Kidney (tissue), 14 donors: ENCODE data around the gene PHYHD1. TPM values are rescaled to one million over a fixed set of nuclear protein-coding genes. Genes with fewer than 3 reads are reported as not detected.

Experiments used
- DNase-seq, 5 donors: peaks; one replicate each; pipeline ENCODE4 v3.0.0-alpha.2; 2013 to 2020
- FAIRE-seq: peaks from 2 replicates; lab custom pipeline; 2012; peaks lifted over from hg19 to GRCh38; lab: Jason Lieb, UNC
- H3K27ac ChIP-seq, 2 donors: one replicate each; pipeline ENCODE4 v1.7.0; 2013; ENCODE audit warnings: low read depth in 2 of 2, low read length in 2 of 2, inconsistent platforms in 1 of 2
- H3K27me3 ChIP-seq: one replicate; pipeline ENCODE4 v1.7.1; 2013; ENCODE audit warnings: low read length, inconsistent platforms; ENCODE audit not compliant: control insufficient read depth, insufficient read depth
- H3K36me3 ChIP-seq, 3 donors: one replicate each; pipeline versions ENCODE4 v1.7.0 to v1.7.1; 2013; ENCODE audit warnings: low read length in 3 of 3, control low read depth in 1 of 3, inconsistent platforms in 1 of 3; ENCODE audit not compliant: insufficient read depth in 3 of 3, control insufficient read depth in 2 of 3
- H3K4me1 ChIP-seq, 3 donors: one replicate each; pipeline versions ENCODE4 v1.7.0 to v1.7.1; 2013; ENCODE audit warnings: low read length in 3 of 3, inconsistent platforms in 1 of 3, low read depth in 1 of 3; ENCODE audit not compliant: control insufficient read depth in 2 of 3, insufficient read depth in 2 of 3
- H3K4me3 ChIP-seq, 3 donors: one replicate each; pipeline versions ENCODE4 v1.7.0 to v1.8.1; 2013; ENCODE audit warnings: low read length in 3 of 3, control low read depth in 1 of 3, inconsistent platforms in 1 of 3
- H3K9ac ChIP-seq, 3 donors: one replicate each; pipeline versions ENCODE4 v1.7.0 to v1.7.1; 2013; ENCODE audit warnings: low read length in 3 of 3, control low read depth in 1 of 3, inconsistent platforms in 1 of 3
- H3K9me3 ChIP-seq, 3 donors: one replicate each; pipeline versions ENCODE4 v1.7.0 to v1.7.1; 2013; ENCODE audit warnings: low read length in 3 of 3, control low read depth in 1 of 3, inconsistent platforms in 1 of 3; ENCODE audit not compliant: control insufficient read depth in 2 of 3, insufficient read depth in 1 of 3
- intact Hi-C: fragments of 100-400 bp; cut with DNase I; formaldehyde crosslinking; loops from one replicate; pipeline ENCODE4 v1.11.1; 2022
- polyA plus RNA-seq: library from polyadenylated mRNA; stranded (reverse); fragments of 350-450 nt; fragmentation: Illumina TruSeq; extraction: RNeasy Lipid Tissue Mini Kit (QIAGEN cat#74804); gene quantifications from one replicate; pipeline ENCODE4 v1.2.3, GENCODE V29; 2014; ENCODE audit warnings: low read depth, low replicate concordance; ENCODE audit not compliant: insufficient read depth
- total RNA-seq: library from RNA; stranded (reverse); fragmentation: NEBNext Ultra II Directional; extraction: Animal tissue kit (Norgen Biotek cat#: 25700); gene quantifications from one replicate; pipeline ENCODE4 v1.2.1, GENCODE V29; 2021
- TF ChIP-seq, protein P1 (sequence below): IDR thresholded peaks from 3 replicates; pipeline ENCODE4 v1.5.1; 2012; ENCODE audit warnings: mild to moderate bottlenecking, moderate library complexity, borderline replicate concordance; ENCODE audit not compliant: insufficient read depth; ENCODE audit errors: extremely low read depth
- donor health status: control.
- donor health status: control.
- donor health status: control.
- donor health status: control.
- donor health status: control.
- donor health status: DM: yes; HTN: yes; CAD: no.
- donor health status: Normal renal cell carcinoma (clear cell type).

Gene PHYHD1
- total and polyA plus RNA-seq, 2 donors from 2014 or later: 59.0 to 122 TPM

DNA sequence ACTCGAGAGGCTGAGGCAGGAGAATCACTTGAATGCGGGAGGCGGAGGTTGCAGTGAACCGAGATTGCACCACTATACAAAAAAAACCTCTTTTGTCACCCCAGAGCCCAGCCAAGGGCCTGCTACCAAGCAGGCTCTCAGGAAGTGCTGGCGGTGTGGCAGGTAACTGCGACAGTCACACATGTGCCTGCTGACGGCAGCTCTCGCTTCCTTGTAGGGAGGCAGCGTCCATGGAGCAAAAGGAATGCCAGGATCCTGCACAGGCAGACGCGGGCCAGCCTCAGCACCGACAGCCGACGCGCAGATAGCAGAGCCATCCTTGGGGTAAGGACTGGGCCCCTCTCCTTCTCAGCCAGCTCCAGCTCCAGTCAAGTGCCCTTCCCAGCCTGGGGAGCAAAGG lies 35.0 kb upstream of the PHYHD1 start:
- Histone ChIP-seq H3K4me1 (peaks cover 0 to 24% (median 10%) of the 10 kb centered on the region in 3 donors), H3K27ac (no peak overlapping the region), H3K9me3 (no peaks in the 10 kb centered on the region), H3K9ac (no peak overlapping the region), H3K27me3 (no peaks in the 10 kb centered on the region), H3K4me3 (no peak overlapping the region), H3K36me3 (peaks cover 0 to 10% (median 9%) of the 10 kb centered on the region in 3 donors)
- no peak for DNase-seq
- TF ChIP-seq, protein P1, sequence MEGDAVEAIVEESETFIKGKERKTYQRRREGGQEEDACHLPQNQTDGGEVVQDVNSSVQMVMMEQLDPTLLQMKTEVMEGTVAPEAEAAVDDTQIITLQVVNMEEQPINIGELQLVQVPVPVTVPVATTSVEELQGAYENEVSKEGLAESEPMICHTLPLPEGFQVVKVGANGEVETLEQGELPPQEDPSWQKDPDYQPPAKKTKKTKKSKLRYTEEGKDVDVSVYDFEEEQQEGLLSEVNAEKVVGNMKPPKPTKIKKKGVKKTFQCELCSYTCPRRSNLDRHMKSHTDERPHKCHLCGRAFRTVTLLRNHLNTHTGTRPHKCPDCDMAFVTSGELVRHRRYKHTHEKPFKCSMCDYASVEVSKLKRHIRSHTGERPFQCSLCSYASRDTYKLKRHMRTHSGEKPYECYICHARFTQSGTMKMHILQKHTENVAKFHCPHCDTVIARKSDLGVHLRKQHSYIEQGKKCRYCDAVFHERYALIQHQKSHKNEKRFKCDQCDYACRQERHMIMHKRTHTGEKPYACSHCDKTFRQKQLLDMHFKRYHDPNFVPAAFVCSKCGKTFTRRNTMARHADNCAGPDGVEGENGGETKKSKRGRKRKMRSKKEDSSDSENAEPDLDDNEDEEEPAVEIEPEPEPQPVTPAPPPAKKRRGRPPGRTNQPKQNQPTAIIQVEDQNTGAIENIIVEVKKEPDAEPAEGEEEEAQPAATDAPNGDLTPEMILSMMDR: no peak
- intact Hi-C loops: no loop called here
- no peak for FAIRE-seq

DNA sequence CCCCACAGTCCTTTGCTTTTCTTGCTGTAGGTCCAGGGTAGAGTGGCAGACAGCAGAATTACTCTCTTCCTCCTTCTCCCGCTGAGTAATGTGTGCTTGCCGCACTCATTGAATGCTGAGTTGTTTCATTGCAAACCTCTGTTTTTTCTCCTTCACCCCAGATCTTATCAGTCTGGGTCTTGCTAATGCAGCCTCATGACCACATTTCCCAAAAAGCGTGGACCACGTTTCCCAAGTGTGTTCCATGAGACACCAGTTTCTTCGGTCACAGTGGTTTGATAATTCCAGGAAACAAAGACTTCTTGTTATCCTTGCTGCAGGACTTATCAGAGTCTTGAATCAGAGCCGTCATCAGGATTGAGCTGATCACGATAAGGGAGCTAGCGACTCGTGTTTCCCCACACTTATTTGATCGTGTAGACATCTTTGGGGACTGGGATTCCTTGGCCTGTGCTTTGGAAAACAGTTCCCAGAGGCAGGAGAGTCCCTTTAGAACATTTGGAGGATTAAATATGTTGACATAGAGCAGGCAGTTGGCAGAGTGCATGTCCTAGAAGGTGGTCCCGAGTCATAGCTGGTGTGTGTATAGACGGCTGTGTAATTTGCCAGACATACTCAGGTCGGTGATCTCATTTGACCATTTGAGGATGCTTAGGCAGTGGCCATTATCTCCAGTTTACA lies 34.4 kb upstream of the PHYHD1 start:
- H3K27me3 ChIP-seq: no peaks in the 10 kb centered on the region
- H3K4me1 ChIP-seq: peaks cover 0 to 24% (median 10%) of the 10 kb centered on the region in 3 donors
- TF ChIP-seq, protein P1: no peak
- no peaks in the 10 kb centered on the region for H3K9me3 ChIP-seq
- no peak overlapping the region for H3K27ac ChIP-seq
- H3K9ac ChIP-seq: no peak overlapping the region
- no peak overlapping the region for H3K4me3 ChIP-seq
- intact Hi-C loops: no loop called here
- FAIRE-seq (no peak), DNase-seq (no peak)
- peaks cover 0 to 10% (median 9%) of the 10 kb centered on the region in 3 donors for H3K36me3 ChIP-seq

DNA sequence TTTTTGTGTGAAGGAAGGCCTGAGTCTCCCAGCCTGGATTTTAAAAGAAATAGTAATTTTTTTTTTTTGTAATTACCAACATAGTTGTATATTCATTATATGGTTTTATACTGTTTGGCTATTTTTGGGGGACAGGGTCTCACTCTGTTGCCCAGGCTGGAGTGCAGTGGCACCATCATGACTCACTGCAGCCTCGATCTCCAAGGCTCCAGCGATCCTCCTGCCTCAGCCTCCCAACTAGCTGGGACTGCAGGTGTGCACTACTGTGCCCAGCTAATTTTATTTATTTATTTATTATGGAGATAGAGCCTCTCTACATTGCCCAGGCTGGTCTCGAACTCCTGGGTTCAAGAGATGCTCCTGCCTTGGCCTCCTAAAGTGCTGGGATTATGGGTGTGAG lies 33.7 kb upstream of the PHYHD1 start:
- TF ChIP-seq, protein P1: no peak
- no peak for FAIRE-seq
- Histone ChIP-seq H3K27me3 (no peaks in the 10 kb centered on the region), H3K36me3 (peaks cover 0 to 10% (median 9%) of the 10 kb centered on the region in 3 donors), H3K4me3 (no peak overlapping the region), H3K4me1 (peaks cover 0 to 27% (median 12%) of the 10 kb centered on the region in 3 donors), H3K9me3 (no peaks in the 10 kb centered on the region), H3K9ac (no peak overlapping the region), H3K27ac (no peak overlapping the region)
- intact Hi-C loops: no loop called here
- no peak for DNase-seq
